NCI-H2227 treated with DMSO at 0.1 percent for 48 hours (cell line): ENCODE results near the gene DDX25.

Source experiments
- DNase-seq: peaks from one replicate; lab custom pipeline; 2025; lab: John Stamatoyannopoulos, UW

Gene DDX25

DNA sequence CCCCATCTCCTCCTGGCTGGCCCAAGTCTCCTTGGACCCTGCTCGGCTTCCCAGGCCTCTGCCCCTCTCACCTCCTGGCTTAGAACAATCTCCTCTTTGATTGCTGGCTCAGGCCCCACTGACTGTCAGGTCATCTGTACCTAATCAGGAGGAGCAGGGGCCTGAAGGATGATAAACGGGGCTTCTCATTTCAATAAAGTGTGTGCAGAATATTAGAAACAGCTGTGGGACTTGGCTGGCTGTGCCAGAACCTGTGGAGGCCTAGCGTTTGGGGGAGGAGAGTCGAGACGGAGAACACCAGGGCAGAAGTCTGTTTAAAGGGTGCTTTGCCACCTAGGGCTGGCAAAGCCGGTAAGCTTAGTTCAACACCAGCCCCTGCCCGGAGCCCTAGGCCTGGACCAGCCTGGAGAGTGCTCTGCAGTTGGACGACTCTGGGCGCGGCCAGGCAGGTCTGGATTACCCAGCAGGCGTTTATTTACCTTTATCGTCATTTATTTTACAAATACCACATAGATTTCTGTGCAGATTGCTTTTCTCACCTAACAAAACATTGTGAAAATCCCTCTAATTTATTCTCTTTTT lies 31.4 kb downstream of the DDX25 start:
- DNase-seq = no peak

DNA sequence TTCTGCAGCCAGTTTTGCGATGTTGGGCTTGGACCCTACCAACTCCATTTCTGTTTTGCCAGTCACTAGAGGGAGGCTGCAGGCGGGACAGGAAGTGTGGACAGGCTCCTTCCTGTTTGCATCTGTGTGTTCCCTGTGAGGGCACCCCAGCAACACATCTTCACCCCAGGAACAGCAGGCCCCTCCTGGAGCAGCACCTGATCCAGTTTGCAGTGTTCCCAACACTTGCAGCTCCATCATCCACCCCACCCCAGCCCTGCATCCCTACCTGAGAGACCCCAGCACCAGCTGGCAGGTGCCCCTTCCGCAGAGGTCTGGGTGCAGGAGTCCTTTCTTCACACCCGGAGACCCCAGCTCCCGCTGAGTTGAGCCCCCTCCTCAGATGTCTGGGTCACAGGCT lies 34.1 kb downstream of the DDX25 start:
- DNase-seq = no peak

DNA sequence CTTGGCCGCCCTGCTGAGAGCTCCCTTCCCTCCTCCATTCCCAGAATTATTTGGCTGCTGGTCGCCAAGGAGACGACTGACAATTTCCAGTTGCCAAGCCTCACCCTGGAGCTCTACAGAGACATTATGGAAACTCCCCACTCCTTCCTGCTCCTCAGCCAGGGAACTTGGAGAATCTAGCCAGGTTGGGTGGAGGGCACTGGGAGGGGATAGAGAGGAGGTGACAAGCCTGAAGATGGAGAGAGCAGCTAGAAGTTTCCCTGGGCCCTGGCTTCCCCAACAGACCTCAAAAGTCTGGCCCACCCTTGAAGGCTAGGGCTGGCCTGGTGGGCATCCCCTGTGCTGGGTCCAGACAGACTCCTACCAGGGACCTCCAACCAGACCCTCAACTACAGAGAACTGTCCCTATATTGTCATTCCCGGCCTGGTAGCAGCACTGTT lies 34.8 kb downstream of the DDX25 start:
- DNase-seq = no peak

DNA sequence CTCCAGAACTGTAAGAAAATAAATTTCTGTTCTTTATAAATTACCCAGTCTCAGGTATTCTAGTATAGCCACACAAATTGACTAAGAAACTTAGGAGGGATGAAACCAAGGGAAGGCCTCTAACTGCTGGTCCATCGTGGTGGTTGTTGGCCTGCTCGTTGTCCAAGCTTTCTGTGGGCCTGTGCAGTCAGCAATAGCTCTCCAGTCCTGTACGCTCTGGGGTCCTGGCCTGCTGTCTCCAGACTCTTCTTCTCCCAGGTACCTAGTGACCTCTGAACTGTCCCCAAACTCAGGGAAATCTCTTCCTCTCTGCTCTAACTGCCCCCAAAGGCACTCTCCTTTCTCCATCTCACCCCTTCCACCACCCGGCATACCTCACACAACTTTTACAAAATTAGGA lies 35.8 kb downstream of the DDX25 start:
- DNase-seq = no peak

DNA sequence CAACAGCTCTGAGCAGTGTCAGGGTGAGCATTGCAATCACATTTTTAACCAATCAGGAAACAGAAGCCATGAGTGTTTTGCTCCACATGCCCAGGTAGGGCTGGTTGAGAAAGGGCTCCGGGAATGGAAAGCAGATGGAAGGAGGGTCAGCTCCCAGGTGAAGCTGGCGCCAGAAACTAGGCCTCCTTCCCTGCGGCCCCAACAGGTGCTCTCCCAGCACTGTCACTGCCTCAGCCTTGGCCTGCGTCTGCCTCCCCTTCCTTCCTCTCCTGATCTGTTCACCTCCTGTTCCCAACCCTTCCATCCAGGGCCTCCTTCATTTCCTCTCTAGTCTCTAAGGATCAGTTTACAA lies 36.9 kb downstream of the DDX25 start:
- DNase-seq = no peak

DNA sequence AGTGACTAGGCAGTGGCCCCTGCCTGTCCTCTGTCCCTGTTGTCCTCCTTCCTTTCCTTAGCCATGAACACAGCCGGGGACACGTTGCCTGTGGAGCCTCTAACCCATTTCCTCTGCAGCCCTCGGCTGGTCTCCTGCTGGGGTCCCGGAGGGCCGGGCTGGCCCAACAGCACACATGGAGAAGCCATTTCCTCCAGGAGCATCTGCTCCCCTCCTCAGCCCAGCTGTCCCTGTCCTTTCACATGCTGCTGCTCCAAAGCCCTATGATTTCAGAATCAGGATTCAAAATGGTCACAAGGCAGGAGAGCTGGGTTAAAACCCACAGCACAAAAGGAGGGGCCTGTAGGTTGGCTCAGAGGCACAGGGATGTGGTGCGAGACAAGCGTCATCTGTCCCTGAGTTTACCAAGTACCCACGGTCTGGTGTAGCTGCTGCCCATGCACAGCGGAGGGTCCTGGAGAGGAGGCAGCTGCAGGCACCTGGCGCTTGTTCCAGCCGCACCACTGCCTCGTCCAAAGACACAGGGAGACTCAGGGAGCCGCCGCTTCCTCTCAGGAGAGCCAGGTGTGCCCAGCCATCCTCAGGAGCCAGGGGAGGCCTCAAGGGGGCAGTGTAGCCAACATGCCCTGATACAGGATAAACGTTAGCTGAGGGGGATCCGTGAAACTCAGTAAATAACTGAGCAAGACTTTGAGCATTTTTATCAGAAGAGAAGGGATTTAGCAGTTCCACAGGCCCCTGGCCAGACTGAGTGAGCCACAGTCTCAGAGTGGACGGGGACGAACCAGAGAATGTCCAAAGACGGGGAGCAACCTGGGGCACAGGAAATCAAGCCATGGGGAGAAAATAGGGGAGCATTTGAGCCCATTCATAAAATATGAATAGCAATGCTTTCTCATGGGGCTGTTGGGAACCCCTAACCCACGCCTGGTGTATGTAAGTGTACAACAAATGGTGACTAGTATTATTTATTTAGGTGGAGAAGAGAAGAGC lies 37.6 kb downstream of the DDX25 start:
- peak; percentile 12 for DNase-seq

DNA sequence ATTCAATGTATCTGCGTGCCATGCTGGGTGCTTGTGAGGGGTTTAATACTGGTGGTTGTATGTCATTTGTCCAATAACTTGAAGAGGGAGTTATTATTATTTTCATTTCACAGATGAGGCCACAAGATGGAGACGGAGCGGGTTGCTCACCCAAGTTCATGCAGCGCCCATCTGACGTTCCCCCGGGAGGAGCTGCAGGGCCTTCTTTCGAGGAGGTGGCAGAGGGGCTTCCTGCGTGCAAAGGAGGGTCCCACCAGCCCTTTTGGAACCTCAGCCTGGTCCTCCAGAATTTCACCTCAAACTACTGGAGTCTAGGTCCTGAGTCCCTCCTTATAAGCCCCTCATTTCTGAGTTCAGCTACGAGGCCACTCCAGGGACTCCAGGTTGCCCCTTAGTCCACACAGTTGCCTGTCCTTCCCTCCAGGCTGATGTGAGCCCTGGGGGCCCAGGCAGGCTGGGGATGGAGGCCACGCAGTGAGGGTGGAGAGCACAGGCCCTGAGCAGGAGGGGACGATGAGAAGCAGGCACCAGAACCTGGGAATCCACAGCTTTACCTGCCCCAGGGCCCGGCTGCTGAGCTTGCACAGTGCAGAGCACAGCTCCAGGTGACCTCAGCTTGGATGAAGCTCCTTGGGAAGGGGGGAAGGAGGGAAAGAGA lies 38.6 kb downstream of the DDX25 start:
- DNase-seq = no peak

DNA sequence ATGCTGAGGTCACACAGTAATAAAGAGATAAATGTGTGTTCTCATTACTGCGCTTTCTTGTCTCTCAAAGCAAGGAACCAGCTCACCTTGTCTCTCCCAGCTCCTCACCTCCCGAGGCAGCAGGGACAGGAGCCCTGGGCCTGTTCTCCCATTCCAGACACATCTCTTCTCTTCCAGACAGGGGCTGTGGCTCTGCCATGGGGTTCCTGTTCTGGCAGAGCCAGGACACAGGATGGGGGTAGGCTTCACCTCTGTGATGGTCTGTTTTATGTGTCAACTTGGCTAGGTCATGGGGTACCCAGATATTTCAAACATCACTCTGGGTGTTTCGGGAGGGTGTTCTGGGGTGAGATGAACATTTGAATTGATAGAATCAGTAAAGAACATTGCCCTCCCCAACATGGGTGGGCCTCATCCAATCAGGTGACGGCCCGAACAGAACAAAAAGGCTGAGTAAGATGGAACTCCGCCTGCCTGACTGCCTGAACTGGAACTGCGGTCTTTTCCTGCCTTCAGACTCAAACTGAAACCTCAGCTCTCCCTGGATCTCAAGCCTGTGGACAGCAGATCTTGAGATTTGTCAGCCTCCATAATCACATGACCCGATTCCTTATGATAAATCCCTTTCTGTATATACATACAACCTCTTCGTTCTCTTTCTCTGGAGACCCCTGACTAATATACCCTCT lies 39.5 kb downstream of the DDX25 start:
- no peak for DNase-seq

DNA sequence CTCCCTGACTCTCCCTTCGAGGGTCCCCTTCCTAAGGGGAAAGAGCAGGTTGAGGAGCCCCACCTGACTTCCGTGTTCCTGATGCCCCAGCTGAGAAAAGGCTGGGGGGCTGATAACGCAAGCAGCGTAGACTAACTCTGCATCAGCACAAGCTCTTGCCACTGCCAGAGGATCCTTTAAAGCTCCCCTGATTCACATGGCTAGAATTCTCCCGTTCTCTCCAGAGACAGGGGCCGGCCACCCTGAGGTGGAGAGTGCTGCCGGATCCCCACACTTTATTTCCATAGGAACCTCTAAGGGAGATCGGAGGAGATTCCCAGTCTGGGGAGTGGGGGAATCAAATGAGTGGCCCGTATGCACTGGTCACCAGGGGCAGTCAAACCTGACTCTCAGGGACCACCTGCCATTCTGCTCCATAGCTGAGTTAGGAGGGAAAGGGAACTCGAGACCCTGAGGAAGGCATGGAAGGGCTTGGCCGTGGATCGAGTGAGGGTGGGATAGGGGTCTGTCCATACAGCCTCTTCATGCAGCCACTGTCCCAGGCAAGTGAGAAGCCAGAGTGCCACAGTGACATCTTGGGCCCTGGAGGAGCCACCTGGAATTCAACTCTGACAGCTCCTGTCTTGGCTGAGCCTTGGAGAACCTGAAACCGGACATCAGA lies 40.2 kb downstream of the DDX25 start:
- no peak for DNase-seq

DNA sequence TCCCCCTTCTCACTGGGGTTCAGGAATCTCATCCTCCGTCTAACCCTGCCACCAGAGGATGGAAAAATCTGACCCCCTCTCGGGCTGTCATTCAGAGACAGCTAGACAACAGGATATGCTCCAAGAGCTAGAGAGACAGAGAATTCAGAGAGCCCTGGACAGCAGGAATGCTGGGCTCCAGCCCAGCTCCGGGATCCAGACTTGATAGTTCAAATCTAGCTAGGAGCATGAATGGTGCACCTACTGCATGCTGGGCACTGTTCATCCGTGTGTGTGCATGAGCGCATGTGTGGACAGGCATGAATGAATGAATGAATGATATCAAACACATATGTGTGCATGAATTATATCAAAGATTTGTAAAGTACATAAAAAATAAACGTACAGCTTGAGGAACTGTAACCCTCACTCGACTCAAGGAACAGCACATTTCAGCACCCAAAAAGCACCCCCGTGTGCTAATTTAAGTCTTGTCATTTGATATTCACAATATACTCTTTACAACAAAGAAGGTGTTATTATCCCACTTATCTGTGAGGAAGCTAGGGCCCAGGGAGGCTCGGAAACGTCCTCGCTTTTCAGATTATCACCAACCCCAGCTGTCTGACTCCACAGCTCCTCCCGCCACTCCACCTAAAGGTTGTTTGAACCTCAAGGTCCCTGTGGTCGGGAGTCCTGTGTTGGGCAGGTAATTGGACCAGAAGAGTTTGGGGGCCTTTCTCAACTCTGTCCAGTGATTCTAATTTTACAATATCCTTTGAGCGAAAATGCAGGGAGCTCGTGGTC lies 40.9 kb downstream of the DDX25 start:
- DNase-seq = no peak

DNA sequence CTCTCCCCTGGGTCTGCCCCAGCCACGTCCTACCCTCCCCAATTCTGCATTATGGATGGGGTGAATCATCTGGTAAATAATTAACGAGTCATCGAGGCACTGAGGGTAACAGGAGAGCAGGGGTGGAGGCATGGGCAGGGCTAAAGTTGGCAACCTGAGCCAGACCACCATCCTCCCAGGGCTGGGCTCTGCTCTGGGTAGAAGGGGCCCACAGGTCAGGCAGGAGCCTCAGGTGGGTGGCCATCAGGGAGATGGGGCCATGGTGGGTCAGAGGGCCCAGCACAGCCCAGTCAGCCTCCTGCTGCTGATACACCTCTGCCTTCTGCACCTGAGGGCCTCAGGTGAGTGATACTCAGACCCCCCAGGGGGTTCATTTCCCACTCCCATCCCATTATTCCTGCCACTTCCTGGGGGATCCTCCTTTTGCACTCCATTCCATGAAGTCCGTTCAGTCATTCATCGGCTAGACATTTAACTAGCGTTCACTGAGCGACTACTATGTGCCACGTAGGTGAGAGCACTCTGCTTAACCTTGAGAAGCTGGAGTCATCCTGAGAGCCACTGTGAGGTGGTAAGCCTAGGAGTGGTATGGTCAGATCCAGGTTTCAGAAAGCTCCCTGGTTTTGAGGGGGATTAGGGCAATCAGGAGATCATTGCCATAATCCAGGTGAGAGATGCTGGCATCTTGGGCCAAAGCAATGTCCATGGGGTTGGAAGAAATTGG lies 41.7 kb downstream of the DDX25 start, which contains the start of gene VSIG10L2:
Gene VSIG10L2, plus strand, starts transcription at position 248 of the 724 bp plus-strand sequence. Its CDS starts 12 bp downstream, at position 260.
- DNase-seq = no peak

DNA sequence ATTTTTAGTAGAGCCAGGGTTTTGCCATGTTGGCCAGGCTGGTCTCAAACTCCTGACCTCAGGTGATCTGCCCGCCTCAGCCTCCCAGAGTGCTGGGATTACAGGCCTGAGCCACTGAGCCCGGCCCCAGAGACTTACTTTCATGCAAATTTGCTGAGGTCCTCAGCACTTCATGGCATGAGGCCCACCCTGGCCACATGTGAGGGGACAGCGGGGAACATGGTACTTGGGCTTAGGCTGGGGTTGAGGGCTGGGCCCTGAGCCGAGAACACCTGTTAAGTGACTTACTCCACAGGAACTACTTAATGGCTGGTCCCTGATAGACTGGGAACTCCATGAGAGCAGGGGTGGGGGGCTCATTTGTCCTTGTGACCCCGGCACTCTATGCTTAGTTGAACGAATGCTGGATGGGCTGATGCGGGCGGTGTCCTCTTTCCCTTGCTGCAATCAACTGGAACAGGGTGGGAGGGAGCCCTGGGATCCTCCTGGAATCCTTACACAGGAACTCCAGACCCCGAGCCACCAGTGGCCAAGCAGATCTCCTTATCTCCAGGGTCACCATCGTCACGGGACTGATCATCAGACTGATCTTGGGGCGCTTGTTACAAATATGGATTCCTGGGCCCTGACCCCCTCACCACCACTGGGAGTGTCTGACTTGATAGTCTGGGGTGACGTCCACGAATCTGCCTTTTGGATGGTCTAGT lies 42.6 kb downstream of the DDX25 start:
- no peak for DNase-seq

DNA sequence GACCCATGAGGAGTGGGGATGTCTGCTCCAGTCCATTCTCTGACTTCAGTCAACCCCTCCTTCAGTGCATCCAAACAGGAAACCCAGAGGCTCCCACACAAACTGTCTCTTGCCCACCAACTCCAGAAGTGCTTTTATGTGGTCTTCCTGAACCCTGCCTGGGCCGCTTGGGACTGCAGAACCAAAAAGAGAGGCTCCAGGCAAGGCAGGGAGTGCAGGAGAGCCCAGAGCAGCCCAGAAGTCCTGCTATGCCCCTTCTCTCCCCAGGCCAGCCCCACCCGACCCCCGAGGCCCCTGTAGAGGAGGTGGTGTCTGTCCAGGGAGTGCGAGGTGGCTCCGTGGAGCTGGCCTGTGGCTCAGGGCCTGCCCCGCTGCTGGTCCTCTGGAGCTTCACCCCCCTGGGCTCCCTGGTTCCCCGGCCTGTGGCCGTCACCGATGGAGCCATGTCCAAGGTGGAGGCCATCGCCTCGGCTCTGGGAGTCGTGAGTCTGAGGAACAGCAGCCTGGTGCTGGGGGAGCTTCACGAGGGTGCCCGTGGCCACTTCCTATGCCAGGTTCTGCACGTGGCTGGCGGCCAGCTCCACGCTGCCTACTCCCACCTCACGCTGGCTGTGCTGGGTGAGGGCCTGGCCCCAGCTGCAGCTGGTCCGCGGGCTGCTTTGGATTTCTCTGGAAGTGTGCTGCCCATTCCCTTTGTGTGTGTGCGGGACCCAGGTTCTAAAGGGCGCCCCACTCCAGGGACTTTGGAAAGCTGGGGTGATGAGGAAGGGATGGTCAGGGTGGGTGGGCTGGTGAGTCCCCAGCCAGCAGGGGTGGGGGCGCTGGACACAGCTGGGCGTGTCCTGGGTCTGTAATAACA lies 43.3 kb downstream of the DDX25 start:
- no peak for DNase-seq

DNA sequence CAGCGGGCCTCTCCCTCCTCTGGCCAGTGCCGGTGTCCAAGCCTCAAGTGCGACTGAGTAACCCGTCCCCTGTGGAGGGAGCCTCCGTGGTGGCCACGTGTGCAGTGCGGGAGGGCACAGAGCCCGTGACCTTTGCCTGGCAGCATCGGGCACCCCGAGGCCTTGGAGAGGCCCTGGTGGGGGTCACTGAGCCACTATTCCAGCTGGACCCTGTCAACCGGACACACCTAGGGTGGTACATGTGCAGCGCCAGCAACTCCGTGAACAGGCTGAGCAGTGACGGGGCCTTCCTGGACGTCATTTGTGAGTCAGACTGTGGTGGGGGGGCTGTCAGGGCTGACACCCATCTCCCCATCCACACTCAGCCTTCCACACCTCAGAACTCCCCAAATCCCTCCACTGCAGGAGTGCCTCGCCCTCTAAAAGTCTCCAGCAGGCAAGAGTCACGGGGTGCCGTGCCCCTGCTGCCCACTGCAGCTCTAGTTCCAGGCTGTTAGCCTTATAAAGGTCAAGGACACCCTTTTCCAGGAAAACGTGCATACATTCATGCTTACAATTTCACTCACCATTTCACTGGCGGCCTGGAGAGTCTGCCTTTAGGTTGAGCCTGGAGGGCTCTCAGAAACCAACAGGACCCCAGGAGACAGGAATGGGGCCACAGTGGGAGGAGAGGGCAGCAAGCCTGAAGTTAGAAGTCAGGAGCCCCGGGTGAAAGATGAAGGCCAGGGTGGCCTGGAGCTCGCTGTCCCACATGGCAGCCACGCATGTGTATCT lies 44.2 kb downstream of the DDX25 start:
- DNase-seq = no peak

DNA sequence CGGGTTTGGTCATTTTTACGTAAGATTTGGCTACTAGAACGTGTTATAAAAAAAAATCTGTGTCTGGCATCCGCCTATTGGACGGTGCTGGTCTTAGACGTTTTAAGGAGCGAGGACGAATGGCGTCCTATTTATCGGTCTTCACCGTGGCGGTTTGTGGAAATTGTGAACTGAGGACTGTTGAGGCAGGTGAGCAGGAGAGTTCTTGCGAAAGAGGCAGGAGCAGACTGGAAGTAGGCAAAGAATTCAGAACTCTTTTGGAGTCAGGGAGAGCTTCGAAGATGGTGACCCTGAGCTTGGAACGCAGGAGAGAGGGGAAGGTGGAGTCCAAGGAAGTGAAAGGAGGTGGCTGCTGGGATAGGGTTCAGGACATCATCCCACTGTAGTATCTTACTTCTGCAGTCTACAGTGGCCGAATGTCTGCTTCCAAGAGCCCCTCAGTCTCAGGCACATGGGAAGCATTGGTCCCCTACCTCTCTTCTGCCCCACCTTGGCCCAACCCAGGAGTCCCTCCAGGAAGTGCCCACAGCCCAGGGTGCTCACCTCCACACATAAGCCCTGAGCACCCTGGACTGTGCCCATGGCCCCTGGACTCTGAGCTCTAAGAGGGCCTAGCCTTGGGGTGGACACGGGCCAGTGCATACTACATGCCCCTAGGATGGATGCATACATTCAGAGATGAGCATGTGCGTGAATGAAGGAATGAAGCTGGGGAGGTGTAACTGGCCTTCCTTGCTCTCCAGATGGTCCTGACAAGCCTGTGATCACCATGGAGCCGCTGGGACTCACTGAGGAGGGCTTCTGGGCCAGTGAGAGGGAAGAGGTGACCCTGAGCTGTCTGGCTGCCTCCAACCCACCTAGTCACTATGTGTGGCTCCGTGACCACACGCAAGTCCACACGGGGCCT lies 45.2 kb downstream of the DDX25 start:
- DNase-seq = no peak

DNA sequence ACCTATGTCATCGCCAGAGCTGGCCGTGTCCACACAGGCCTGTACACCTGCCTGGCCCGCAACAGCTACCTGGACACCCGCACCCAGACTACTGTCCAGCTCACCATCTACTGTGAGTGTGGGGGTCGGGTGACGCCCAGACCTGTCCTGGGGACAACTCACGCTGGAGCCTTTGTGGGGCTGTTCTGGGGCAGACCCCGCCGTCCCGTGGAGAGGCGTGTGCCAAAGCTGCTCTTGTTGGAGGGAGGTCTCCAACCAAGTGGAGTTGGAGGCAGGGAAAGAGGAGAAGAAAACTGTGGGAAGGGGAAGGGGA lies 45.8 kb downstream of the DDX25 start:
- no peak for DNase-seq
